ENCODE results near the gene TRMT1. TPM values are rescaled to one million over a fixed set of nuclear protein-coding genes. Genes with fewer than 3 reads are reported as not detected.
"Not testable (repeated sequence)": the region's sequence is repeated elsewhere in the genome, so short reads cannot be mapped to it uniquely, and the experiment has no call there.

Gene TRMT1
- total RNA-seq, 1 donor from 2014 or later: 40.0 TPM

DNA sequence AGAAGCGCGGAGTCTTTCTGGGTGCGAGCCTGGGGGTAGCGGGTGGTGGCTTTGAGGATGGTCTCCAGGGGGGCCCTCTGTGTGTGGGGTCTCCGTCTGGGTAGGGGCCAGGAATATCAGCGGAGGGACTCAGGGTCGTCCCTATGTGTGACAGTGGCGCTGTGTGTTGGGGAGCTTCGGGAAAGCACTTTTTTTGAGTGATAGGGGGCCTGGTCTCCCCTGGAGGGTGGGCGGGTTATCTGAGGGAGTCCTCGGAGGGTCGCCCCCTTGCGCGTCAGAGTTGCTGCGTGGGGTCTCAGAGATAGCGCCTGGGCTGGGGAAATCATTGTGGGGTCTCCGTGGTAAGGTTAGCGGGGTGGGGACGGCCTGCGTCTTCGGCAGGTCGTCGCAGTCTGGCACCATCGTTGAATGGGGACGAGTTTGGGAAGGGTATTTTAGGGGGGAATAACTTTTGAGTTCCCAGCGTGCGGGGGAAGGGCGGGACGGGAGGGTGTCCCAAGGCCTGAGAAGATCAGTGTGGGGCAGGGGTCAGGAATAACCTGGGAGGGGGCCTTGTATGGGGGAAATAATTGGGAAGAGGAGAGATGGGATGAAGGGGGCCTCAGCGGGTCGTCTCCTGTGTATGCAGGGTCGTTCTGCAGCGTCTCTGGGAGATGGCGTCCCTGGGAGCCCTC, 34.5 kb upstream of the TRMT1 start:
- DNase-seq (ENCODE audit: extremely low read depth, low read depth, low spot score): no peak

DNA sequence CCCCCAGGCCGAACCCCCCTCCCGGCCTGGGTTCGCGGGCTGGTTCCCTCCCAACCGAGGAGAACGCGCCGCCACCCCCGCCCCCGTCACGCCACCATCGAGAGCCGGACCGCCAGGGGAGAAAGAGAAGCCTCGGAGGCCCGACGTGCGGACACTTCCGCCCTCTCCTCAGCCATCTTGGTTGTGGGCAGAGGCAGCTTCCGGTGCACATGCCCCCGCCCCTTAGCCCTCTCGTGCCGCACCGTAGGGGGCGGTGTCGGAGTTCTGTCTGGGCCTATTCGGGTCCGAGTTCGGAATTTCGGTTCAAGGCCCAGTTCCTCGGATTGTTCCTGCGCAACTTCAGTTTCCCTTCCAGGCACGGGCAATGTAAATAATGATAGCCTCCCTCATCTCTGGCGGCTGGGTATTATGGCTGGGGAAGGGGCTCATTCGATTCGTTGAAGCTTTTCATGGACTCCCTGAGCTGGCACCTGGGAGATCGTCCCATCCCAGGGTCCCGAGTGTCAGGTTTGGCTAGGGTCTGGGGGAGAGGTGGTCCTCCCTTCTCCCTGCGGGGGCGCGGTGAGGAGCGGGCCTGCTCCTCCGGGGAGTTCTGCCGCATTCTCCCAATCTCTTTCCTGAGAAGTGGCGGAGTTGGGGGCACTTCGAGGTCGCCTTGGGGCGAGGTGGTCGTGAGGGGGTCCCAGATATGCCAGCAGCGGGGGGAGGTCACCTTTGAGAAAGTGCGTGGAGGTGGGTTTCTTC, 33.8 kb upstream of the TRMT1 start, which contains the start of the genes IER2 and STX10:
Gene IER2 (plus strand): TSS at position 225 of the 744 bp plus-strand sequence. CDS start 2,776 bp downstream, outside the sequence.
Gene STX10 (minus strand): TSS at position 189 of the 744 bp plus-strand sequence. CDS start 202 bp downstream, outside the sequence.
- no peak for DNase-seq (ENCODE audit: extremely low read depth, low read depth, low spot score)

DNA sequence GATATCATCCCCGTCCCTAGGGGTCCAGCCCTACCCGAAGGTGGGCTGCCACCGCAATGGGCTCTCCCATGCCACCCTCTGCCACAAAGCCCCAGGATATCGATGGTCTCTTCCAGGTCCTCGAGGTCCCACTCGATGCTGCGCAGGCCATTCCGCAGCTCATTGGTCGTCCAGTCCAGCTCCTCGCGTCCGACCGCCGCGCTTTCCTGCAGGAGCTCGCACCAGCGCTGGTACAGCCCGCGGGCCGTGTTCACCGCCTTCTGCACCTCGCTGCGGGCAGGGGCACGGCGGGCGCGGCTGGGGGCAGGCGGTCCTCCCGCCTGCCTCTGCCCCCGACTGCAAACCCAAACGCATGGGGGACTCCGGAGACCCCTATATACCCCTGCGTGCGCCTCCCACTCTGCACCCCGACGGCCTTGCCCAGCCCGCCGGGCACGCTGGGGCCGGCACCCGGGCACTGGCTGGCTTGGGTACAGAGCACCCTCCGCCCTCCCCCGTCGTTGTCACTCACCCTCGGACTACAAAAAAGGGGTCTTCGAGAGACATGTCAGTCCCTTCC, 33.2 kb upstream of the TRMT1 start:
- DNase-seq (ENCODE audit: extremely low read depth, low read depth, low spot score): no peak

DNA sequence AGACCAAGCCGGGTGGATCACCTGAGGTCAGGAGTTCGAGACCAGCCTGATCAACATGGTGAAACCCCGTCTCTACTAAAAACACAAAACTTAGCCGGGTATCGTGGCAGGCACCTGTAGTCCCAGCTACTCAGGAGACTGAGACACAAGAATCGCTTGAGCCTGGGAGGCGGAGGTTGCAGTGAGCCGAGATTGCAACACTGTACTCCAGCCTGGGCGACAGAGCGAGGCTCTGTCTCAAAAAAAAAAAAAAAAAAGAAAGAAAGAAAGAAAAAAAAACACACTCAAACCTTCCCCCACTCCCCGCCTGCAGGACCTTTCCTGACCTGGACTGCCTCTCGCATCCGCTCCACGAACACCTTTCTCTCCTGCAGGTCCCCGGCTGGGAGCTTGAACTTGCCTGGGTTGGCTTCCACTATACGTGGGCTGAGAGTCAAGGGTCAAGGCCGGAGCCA, 32.7 kb upstream of the TRMT1 start:
- not testable (repeated sequence) for DNase-seq (ENCODE audit: extremely low read depth, low read depth, low spot score)

DNA sequence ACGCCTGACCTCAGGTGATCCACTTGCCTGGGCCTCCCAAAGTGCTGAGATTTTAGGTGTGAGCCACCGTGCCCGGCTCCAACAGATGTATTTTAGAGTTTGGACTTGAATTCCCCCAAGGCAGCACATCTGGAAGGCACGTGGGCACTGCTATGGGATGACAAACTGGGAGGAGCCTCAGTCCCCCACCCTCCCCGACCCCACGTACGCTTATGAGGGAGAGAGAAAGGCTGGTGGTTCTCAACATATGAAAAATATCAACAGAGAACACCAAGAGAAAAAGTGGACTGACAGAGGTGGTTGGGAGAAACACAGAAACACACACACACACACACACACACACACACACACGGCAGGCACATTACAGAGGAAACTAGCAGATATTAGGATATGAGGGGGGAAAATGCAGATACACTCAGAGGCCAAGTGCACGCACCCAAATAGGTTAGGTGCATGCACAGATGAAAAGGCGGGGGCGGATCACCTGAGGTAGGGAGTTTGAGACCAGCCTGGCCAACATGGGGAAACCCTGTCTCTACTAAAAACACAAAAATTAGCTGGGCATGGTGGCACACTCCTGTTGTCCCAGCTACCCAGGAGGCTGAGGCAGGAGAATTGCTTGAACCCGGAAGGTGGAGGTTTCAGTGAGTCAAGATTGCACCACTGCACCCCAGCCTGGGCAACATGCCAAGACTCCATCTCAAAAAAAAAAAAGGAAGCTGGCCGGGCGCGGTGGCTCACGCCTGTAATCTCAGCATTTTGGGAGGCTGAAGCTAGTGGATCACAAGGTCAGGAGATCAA, 30.4 kb upstream of the TRMT1 start:
- DNase-seq (ENCODE audit: extremely low read depth, low read depth, low spot score): no peak

DNA sequence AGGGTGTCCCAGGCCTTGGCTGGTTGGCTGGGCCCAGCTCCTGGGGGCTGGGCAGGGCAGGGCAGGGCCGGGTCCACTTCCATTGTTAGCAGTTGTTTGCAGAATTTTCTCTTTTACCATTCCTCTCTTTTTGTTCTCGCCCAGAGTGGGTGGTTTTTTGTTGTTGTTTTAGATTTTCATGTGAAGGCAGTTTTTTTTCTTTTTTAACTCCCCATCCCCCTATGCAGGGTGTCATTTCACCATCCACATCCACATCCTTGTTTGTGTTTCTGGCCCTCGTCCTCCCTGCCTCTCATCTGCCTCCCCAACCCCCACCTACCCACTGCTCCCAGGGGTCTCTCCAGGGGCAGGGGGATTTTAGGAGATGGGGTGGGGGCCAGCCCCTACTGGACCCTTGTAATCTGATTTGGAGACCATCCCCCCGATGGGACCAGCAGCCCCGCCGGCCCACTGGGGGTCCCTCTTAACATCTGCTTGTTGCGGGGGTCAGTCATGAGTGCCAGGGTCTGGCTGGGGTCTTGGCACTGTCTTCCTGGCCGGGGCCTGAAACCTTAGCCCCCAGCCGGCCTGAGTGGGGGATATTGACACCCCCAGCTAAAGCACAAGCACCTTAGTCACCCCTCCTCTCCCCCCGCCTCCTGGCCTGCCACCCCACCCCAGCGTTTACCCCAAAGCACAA, 23.2 kb upstream of the TRMT1 start:
- no peak for DNase-seq (ENCODE audit: extremely low read depth, low read depth, low spot score)

DNA sequence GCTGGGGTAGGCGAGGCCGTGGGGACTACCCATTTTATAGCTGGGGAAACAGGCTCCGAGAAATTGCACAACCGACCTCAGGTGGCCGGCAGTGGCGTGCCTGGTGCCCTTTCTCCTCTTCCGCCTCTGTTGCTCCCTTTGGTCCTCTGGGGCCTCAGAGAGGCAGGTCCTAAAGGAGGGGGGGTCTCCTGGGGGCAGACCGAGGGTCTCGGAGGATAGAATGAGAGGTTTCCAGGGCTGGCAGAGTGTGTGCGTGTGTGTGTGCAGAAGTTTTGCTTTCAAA, 22.3 kb upstream of the TRMT1 start:
- no peak for DNase-seq (ENCODE audit: extremely low read depth, low read depth, low spot score)

DNA sequence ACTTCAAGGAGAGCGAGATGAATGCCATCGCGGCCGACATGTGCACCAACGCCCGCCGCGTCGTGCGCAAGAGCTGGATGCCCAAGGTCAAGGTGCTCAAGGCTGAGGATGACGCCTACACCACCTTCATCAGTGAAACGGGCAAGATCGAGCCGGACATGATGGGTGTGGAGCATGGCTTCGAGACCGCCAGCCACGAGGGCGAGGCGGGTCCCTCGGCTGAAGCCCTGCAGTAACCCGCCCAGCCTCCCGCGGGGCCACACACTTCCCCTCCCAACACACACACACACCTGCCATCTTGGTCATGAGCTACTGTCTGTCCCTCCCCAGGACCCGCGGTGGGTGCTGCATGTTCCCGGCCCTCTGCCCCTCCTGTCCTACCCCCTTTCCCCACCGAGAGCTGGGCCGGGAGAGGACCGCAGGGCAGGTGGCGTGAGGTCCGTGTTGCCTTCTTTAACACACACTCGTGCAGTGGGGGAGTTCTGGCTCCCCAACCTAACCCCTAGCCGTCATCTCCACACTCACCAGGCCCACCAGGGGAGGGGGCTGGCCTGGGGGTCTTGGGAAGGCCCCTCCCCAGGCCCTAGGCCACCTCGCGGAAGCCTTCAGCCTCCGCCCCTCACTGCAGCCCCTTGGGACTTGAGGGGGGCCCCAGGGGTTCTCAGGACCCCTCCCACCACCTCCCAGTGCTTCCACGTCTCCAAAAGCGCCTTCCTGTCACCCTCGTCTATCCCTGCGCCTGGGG, 21.8 kb upstream of the TRMT1 start:
- no peak for DNase-seq (ENCODE audit: extremely low read depth, low read depth, low spot score)

DNA sequence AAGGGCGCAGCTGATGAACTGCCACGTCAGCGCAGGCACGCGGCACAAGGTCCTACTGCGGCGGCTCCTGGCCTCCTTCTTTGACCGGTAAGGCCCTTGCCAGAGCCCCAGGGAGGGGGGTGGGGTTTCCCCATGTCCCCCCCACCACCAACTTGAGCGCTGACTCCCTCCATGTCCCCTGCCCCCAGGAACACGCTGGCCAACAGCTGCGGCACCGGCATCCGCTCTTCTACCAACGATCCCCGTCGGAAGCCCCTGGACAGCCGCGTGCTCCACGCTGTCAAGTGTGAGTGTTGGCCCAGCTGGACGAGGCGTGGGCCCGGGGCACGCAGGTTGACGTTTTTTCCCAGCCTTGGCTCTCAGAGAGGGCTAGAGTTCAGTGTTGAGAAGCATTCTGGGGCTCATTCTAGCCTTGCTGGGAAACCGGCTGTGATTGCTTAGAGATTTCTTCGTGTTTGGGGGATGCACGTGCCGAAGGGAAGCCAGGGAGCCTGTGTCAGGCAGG, 20.8 kb upstream of the TRMT1 start:
- no peak for DNase-seq (ENCODE audit: extremely low read depth, low read depth, low spot score)

DNA sequence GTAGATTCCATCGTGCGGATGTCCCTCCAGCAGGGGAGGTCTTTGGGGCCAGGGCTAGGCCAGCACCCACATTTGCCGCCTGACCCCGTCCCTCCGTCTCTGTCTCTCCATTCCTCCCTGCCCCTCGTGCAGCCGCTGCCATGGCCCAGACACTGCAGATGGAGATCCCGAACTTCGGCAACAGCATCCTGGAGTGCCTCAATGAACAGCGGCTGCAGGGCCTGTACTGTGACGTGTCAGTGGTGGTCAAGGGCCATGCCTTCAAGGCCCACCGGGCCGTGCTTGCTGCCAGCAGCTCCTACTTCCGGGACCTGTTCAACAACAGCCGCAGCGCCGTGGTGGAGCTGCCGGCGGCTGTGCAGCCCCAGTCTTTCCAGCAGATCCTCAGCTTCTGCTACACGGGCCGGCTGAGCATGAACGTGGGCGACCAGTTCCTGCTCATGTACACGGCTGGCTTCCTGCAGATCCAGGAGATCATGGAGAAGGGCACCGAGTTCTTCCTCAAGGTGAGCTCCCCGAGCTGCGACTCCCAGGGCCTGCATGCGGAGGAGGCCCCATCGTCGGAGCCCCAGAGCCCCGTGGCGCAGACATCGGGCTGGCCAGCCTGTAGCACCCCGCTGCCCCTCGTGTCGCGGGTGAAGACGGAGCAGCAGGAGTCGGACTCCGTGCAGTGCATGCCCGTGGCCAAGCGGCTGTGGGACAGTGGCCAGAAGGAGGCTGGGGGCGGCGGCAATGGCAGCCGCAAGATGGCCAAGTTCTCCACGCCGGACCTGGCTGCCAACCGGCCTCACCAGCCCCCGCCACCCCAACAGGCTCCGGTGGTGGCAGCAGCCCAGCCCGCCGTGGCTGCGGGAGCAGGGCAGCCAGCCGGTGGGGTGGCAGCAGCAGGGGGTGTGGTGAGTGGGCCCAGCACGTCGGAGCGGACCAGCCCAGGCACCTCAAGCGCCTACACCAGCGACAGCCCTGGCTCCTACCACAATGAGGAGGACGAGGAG, 18.8 kb upstream of the TRMT1 start:
- DNase-seq (ENCODE audit: extremely low read depth, low read depth, low spot score): no peak

DNA sequence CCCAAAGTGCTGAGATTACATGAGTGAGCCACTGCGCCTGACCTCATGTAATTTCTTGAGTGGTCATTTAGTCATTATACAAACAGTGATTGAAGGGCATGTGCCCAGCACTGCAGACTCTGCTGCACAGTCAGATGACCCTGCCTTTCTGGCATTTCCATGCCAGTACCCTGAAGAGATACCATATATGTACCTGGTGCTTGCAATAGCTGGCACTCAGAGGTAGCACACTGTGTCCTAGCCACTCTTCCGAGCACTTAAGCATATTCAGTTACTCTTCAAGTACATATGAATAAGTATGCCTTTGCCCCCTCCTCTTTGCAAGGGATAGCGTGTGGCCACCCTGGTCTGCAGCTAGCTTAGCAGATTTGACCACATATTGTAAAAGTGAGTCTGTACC, 18.1 kb upstream of the TRMT1 start:
- no peak for DNase-seq (ENCODE audit: extremely low read depth, low read depth, low spot score)

DNA sequence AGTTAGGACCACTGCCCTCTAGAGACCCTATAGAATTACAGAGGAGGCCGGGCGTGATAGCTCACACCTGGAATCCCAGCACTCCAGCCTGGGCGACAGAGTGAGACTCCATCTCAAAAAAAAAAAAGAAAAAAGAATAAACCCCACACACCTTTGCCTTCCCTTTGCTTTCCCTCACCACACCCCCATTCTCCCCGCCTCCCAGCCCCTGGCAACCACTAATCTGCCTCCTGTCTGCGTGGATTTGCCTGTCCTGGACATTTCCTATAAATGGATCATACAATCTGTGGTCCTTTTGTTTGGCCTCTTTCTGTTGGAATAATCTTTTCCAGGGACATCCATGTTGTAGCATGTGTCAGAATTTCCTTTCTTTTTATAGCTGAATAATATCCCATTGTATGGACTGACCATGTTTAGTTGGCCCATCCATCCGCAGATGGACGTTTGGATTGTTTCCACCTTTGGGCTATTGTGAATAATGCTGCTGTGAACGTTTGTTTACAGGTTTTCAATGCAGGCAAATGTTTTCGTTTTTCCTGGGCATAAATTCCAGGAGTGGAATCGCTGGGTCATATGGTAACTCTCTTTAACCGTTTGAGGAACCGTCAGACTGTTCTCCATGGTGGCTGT, 16.8 kb upstream of the TRMT1 start:
- no peak for DNase-seq (ENCODE audit: extremely low read depth, low read depth, low spot score)

DNA sequence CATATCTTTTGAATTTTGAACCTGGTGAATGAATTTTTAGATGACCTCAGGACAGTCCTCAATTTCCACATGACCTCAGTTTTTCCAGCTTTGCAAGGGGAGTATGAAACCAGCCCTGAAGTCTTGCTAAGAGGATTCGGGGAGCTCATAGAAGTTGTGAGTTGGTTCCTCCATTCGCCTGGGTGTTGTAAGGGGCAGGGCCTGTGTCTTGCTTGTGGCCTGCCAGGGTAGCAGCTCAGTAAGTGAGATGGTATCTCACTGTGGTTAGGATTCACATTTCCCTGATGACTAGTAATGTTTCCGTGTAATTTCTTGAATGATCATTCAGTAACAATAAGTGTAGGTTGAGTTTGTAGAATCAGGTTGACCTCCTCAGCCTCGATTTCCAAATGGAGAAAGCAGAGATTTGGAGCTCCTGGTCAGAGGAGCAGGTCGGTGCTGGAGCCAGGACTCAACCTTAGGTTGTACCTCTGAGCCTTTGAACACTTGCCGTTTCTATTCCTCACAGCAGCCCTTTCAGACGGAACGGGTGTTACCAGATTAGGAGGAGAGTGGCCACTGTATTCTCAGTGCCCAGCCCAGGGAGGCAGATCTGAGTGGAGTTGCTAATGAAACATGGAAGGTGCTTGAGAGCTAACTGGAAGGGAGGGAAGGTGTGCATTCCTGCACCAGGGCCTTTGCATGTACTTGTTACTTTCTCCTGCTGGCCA, 16.1 kb upstream of the TRMT1 start:
- DNase-seq (ENCODE audit: extremely low read depth, low read depth, low spot score): no peak

DNA sequence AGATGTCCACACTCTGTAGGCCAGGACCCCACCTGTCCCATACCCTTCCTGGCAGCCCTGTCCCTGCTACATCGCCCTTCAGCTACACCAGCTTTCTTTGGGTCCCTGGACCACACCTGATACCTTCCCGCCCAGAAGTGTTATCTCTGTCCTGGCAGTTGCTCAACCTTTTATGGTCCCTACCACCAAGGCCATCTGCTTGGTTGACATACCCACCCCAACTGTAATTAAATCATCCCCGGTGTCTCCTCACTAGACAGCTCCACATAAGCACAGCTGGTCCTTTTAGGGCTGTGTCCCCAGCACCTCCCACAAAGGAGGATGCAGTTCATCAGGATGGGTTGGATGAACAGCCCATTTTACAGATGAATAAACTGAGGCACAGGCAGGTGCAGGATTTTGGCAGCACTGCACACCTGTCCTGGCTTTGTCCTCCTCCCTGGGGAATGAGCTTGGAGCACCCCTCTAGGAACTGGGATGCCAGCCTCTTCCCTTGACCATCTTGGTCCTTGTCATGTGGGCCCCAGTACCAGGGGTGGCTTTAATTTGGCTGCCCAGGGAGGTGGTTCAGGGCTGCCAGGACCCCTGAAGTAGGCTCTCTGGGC, 14.4 kb upstream of the TRMT1 start:
- DNase-seq (ENCODE audit: extremely low read depth, low read depth, low spot score): no peak

DNA sequence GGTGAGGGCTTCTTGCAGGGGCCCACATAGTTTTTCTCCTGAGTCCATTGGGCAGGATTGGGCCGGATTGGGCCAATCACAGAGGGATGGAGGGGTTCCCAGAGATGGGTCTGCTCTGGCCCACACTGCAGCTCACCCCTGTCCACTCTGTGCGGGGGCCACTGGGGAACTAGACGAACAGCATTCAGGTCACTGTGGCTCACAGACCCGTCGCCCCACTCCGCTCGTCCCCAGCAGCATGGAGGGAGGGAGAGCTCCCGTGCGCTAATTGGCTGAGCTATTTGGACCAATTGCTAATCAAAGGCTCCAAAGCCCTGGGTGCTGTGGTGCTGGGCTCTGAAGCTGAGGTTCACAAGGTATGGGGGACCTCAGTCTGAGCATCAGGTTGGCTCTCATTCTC, 12.8 kb upstream of the TRMT1 start:
- DNase-seq (ENCODE audit: extremely low read depth, low read depth, low spot score): no peak

DNA sequence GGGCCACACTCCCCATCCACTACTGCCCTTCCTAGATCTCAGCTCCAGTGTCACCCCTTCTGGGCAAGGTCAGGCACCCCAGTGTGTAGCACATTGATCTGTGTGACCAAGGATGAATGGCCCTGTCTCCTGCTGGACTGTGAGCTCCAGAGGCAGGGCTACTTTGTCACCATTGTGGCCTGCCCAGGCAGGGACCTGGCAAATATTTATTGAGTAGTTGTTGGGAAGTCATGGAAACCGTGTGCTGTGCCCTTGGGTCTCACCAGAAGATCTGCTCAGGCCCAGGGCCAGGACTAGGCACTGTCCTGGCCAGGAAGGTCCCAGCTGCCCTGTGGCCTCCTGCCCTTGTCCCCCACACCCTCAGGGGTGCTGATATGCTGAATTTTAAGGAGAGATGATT, 12.0 kb upstream of the TRMT1 start:
- no peak for DNase-seq (ENCODE audit: extremely low read depth, low read depth, low spot score)

Measured in glomerular endothelial cell (primary cell).